HG02610 (cell line): ENCODE measurements around the gene SRPX.
A peak's percentile ranks its signal among the peaks of the same experiment; 100 is the strongest.

Experiments used
- ATAC-seq: cut with Tn5 transposase; IDR thresholded peaks from one replicate; pipeline ENCODE4 v1.9.1; 2021; ENCODE audit warnings: mild to moderate bottlenecking, moderate library complexity; ENCODE audit not compliant: unreplicated experiment

The SRPX gene, protein sequence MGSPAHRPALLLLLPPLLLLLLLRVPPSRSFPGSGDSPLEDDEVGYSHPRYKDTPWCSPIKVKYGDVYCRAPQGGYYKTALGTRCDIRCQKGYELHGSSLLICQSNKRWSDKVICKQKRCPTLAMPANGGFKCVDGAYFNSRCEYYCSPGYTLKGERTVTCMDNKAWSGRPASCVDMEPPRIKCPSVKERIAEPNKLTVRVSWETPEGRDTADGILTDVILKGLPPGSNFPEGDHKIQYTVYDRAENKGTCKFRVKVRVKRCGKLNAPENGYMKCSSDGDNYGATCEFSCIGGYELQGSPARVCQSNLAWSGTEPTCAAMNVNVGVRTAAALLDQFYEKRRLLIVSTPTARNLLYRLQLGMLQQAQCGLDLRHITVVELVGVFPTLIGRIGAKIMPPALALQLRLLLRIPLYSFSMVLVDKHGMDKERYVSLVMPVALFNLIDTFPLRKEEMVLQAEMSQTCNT

DNA sequence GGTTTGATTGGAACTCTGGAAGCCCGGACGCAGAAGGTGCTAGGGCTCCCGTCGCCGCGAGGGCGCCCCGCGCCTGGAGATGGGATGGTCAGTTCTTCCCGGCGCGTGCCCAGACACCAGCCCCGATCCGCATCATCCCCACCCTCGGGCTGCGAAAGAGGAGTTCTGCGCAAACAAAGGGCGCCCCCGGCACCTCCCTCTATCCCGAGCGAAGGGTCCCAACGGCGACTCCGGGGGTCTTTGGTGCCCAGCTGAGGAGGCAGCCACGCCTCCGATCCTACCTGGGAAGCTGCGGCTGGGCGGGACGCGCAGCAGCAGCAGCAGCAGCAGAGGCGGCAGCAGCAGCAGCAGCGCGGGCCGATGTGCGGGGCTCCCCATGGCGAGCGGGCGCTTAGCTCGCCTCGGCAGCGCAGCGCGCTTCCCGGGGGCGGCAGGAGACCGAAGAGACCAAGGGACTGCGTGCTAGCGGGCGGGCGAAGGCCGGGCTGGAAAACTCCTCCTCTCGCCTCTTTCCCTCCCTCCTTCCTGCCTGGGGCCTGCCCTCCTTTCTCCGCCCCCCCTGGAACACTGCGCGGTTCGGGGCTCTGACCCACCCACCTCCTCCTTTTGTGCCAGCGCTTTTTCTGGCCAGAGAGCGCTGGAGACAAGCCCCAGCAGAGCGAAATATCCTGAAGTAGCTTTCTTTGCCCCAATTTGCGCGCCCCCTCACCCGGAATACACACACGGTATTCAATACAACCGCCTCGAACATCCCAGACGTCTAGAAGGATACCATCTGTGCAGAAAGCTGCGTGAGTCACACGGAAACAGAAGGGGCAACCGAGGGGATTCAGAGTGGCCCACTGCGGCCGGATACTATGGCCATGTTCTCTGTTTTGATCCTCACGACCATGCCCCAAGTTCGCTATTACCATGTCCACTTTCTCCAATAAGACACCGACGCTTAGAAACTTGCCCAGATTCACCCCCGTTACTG is at the start of gene SRPX:
SRPX (minus strand) TSS at position 457 of the 976 bp plus-strand sequence; CDS start at position 378, 79 bp downstream.
- ATAC-seq, result no peak

DNA sequence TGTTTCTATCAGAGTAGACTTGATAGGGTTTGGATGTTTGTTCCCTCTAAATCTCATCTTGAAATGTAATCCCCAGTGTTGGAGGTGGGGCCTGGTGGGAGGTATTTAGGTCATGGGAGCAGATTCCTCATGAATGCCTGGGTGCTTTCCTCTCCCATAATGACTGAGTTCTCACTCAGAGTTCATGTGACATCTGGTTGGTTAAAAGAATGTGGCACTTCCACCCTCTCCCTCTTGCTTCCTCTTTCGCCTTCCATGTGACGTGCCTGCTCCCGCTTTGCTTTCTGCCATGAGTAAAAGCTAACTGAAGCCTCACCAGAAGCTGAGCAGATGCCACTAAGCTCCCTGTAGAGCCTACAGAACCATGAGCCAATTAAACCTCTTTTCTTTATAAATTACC is 47.3 kb upstream of the SRPX start:
- ATAC-seq, result no peak

DNA sequence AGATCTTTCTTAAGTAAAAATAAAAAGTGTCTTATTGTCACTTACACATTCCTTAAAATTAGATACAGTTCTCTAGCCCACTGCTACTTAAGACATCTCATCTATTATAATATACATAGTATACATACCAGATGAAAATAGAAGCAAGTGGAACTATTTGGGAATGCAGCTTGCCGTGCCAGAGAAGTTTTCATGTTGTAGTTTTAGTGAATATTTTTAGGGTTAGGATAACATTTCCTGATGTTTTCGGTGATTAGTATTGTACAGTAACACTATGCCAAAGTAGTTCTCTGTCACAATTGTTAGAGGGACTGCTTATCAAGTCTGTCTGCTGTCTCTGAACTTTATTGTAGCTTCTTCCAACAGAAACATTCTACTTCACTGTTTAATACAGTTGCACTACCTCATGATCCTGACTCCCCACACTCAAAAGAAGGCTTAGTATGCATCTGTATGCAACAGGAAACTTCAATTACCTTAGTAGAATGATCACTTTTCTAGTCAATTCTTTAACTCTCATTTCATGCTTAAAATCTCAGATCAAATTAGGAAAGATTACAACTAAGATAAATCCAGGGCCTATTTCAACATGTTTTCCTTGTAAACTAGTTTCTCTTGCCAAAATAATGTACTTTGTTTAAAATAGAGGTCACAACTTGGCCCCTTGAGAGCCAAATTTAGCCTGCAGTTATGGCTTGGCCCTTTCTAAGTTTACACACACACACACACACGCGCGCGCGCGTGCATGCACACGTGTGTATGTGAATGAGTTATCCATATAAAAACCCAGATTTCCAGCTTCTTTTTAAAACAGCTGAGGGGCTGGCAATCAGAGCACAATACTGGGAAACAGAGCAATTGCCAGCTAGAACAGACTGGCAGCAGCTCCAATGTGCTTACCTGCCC is 42.3 kb upstream of the SRPX start:
- no peak for ATAC-seq

DNA sequence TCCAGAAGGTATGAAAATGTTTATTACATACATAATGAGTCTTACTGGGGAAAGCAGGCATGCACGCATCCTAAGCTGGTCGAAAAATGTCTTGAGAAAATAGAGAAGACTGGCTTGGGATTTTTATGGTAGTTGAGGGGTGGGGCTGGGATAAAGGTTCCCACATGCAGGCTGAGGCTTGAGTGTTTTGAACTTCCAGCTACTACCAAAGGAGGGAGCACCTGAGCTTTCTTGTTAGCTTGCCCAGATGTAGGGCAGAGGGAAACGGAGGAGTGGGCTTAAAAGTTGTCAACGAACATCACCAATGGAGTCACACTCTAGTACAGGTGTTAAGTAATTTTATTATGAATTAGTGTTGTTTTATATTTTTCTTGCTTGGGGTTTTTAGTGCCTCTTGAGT is 39.6 kb upstream of the SRPX start:
- peak; percentile 60 for ATAC-seq

DNA sequence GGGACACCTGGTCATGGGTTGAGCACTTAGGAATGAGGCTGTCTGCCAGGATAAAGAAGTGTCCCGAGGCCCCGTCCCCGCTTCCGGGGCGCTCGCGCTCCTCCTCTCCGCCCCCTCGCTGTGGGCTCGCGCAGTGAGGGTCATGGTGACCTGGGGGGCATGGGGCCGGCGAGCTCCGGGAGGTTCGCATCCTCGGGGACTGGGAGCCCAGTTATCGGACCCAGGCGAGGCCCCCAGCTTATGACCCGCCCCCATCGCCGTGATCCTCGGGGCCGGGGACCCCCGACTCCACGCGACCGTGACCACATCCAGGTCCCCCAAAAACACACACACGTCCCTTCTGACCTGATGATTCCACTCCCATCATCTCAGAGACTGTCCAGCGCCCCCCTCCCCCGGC is 35.3 kb upstream of the SRPX start:
- no peak for ATAC-seq

DNA sequence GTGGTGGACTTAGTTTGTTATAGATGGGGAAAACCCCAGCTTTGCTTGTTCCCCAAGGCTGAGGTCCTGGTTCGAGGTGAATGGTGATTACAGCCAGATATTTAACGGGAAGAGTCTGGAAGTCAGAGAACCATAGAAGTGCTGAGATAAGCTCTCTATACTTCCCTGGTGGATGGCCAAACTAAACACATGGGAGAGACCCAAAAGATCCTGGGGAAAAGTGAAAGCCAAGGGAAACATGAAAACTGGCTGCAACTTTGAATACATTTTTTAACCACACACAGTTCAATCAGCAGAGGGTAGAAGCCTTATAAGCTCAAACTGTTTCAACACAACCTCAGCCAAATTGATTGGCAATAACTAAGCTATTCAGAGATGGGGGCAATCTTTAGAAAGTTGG is 29.3 kb upstream of the SRPX start:
- no peak for ATAC-seq

DNA sequence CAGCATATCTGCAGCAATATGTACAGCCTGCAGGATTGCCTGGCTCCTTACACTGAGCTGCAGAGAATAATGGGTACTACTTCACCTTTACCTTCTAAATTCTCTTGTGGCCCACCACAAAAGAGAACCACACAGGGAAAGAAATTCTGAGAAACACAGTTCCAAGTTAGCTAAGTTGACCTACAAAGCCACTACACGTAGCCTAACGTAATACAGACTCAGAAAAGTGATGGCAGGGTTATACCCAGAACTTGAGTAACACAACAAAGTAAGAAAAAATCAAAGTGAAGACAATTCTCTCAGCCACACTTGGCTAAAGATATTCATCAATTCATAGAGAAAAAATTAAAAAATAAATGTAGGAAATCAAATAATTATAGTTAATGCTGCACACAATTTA is 26.4 kb upstream of the SRPX start:
- ATAC-seq, result no peak

DNA sequence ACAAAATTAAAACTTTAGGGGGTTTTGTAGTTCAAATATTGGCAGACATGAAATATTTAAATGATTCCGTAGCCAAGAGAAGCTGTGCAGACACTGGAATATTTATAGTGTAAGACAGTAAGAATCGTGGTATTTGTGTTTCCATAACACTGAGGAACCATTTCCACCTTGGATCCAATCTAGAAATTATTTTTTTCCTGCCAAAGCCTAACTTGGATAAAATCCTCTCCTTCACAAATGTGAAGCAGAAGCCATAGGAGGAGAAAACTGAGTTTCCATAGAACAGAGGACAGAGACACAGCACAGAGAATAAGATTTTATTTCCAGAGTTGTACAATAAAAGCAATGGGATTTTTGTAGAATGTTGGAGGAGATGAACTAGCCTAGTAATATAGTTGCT is 19.9 kb upstream of the SRPX start:
- no peak for ATAC-seq

DNA sequence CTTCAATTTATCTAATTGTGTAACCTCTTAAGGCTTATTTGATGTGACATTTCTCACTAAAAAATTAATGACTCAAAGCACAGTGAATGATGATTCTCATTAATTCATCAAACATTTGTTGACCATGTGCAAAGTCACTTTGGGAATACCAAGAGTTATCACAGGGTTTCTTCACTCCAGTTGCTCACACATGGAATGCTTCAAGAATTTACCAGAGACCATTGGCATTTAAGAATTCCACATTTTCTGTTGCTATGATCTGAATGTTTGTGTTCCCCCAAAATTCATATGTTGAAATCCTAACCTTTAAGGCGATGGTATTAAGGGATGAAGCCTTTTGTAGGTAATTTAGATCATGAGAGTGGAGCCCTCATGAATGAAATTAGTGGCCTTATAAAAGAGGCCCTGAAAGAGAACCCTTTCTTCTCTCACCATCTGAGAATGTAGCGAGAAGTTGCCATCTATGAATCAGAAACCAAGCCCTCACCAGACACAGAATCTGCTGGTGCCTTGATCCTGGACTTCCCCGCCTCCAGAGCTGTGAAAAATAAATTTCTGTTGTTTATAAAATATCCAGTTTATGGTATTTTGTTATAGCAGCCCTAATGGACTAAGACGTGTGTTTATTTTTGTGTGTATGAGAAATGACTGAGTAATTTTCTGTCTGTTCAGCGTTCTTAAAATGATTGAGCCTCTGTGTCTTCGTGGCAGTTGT is 16.4 kb upstream of the SRPX start:
- no peak for ATAC-seq

DNA sequence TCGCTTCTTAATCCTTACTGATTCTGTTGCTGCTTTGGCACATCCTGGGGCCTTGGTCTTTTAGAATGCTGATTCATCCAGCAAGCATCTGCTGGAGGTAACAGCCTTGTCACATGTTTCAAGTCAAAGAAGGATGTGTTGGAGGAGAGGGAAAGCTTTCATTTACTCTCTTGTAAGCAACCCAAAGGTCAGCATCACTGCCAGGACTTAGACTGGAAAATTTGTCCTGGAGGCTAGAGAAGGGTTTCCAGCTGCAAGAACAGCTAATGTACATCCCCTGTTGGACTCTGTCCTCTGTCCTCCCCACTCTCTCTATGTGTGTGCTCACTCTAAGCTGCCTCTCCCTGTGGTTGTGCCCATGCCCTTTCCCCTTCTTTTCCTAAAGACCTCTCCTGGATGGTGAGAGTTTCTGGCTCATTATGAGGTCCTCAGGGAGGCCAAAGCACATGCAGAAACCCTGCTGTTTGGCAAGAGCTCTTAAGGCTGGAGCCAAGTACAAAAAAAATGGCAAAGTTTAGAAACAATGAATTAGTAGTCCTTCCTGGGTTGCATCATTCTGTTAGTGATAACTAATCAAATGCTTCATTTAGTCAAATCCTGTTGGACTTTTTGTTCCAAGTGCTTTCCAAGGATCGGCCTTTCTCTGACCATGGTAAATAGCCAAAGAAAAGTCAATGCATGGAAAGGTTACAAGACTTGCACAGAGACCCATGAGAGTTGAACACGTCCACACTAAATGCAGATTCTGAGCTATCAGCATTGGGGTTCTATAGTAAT is 13.4 kb upstream of the SRPX start:
- ATAC-seq, result no peak

DNA sequence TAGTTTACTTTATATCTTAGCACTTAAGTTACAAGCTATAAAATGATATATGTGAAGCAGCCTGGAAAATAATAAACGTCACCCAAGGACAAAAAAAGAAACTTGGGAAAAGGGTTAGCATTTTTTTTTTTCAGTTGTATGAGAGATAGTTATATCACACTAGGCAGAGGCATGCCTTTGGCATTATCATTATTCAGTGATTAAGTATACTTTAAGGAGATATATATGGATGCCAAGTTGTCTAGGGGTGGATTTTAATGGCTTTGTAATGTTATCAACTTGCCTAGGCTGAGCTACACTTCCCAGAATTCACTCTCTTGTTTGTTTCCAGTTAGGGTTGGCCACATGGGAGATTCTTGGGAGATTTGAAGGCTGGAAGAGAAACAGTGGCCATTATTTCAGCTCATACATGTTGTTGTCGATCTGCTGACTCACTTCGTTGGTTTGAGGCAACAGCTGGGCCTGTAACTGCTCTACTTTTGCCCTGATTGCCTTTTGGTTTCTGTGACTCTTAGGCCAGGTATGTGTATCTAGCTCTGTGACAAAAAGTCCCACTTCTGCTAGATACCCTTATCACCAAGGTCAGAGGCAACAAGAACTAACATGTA is 11.5 kb upstream of the SRPX start:
- ATAC-seq, result no peak

DNA sequence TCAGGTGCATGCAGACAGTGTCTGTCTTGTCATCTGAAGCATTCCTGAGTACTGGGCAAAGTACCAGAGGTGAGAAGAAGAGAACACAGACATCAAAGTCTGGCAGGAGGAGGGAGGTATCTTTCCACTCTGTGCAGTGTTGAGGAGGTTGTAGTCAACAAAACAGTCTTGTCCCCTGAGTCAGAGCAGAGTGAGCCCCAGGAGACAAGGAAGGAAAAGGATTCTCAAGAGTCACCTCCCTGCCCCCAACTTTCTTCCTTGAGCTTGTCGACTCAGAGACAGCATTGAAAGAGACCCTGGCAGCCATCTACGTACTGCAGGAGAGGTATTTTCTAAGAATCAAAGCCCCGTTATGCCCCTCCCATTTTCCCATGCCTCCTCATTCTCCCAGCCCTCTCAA is 4.4 kb upstream of the SRPX start:
- ATAC-seq, result no peak

DNA sequence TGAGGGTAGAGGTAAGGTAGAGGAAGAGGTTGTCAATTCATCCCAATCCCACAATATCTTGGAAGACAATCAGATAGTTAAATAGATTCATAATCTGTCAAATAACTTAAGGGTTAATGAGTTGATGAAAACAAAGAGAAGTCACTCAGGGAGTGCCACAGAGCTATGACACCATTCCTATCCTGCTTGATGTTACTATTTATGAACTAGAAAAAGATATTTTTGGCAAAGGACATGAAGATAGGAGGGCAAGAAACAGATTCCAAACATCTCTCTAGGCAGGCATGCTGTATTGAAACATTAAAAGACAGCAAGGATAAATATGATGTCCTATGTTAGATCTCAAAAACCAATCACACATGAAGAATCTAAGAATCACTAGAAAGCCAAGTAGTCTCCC is 3.5 kb upstream of the SRPX start:
- no peak for ATAC-seq

DNA sequence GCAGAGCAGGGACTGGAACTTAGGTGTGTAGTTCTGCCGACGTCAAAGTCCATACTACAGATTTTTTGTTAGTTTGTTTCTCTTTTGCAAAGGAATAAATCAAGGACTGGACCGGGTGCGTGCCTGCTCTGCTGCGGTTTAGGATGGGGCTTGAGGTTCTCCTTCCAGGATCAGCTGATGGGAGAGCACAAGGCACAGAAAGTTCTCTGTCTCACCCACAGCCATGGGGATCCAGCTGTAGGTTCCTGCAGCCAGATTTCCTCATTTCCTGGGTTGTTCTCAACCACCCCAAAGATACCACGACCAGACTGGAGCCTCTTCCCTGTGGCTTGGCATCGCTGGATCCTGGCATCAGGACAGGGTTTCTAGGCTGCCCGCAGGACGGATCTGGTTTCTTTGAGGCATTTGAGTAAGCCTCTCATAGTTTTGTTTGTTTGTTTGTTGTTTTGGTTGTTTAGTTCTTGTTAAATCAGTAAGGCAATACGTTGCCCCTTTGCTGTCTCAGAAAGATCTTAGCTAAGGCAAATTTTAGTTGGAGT is 789 bp upstream of the SRPX start:
- no peak for ATAC-seq

DNA sequence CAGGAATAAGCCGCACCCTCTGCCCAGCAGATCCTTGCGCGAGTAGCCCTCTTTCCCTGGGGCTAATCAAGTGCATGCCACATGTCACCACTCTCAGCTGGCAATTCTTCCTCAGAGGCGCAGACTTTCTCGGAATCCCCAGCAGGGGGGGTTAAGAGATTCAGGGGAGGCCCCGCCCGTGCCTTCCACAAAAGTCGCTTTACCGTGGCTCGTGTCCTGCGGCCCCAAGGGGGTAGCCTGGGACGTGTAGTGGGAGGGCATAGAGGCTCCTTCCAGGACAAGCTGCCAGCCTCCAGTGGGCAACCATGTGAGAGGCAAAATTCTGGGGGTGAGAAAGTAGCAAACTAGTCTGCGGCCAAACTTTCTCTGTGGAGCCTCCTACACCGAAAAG is 652 bp downstream of the SRPX start:
- peak; percentile 46 for ATAC-seq

DNA sequence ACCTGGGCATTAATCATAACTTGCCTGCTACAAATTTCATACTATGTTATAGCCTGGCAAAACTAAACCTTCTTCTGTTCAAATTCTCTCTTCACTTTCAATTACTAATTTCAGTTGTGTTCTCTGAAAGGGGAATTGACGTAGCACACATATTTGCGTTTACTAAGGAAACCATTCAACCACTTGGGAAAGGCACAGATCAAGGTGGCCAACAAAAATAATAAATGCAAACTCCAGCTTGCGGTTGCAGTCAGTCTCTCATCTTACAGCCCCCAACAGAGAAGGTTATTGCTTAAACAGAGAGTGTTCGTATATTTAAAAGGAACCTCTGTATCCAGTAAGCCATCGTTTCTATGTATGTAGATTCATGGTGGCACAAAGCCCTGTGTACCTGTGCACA is 4.0 kb downstream of the SRPX start:
- ATAC-seq, result no peak

DNA sequence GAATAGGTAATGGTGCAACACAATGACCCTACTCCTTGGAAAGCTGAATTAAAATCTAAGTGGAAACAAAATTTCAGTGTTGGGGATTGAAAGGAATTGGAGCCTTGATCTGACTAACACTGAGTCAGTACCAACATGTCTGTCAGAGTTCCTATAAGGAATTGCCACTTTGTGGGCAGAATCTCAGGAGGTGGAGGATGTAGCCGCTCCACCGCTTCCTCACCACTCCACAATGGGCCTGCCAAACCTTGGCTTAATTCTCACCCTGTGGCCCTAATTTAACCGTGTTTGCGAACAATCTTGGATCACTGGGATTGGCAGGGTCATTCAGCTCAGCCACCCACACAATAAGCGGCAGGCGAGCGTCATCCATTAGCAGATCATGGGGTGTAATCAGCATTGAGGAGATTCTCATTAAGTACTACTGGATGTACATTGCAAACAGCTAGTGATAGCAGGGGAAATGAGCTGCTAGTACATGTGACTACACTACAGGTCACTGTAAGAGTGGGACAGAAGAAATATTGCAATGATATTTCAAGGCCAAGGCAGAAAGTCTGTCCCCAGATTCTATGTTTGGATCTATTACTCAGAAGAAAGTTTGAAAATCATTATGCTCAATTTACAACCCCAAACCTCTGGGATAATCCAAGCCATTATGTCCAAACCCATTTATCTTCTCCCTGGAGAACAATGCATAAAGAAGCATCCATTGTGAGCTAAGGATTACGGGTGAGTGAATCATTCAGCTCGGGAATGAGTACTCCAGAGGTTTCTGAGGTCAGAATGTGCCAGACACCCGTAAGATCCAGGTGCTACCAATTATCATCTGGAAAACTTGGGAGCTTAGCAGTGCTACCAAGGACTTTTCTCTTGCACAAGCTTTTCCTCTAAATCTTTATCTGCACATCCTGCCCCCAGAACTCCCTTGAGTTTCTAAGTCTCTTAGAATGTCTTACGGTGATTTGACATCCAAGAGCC is 5.8 kb downstream of the SRPX start:
- no peak for ATAC-seq

DNA sequence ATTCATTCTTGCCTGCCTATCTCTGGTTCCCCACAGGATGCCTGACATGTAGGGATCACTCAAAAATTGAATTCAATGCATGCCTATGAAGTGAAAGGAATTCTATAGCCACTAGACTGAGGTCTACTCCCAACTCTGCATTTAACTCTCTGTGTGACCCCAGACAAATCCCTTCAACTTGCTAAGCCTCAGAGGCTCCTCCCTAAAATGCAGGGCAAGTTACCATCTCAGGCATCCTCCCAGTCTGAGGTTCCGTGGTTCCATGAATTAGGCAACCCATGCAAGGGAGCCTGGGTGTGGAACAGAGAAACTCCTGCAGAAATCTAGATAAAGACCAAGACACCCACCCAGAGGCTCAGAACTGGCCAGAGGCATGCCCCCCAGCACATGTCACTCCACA is 6.6 kb downstream of the SRPX start:
- ATAC-seq, result no peak
